ENCODE data around the gene GRID1.
A peak's percentile ranks its signal among the peaks of the same experiment; 100 is the strongest.

GRID1 gene

GRCh38 chr10:85995791-85996190 lies 370.8 kb downstream of the GRID1 start:
- DNase-seq, result no peak
- intact Hi-C loops (cut with DNase I; ENCODE audit: low total_unique reads), result no loop called here
- H3K27ac ChIP-seq, result no peak overlapping the region

DNA sequence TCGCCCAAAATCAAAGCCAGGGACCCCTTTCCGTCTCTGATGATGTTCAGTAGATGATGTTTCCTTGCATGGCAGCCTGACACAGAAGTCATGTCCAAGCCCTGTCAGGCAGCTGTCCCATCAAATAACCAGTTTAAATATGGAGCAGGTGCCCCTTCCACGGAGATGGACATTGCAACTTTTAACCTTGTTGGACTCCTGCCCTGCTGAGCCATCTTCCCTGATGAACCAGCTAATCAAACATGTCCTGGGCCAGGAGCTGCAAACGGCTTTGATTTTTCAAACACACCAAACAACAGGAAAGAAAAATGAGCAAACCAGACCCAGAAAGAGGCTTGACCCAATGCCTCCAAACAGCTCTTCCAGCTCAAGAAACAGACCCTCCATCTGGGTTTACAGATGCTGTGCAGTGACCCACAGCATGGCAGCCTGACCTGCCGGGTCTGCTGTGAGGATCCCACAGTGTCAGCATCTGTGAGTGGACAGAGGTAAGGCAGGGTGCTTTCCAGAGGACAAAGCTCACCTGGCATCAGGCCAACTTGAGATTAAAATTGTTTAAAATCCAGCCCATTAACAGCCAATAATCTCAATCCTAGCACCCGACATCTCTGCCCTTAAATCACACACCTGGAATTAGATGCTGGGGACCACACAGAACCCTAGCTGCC lies 372.6 kb downstream of the GRID1 start:
- DNase-seq, result no peak
- TF ChIP-seq, protein P1, sequence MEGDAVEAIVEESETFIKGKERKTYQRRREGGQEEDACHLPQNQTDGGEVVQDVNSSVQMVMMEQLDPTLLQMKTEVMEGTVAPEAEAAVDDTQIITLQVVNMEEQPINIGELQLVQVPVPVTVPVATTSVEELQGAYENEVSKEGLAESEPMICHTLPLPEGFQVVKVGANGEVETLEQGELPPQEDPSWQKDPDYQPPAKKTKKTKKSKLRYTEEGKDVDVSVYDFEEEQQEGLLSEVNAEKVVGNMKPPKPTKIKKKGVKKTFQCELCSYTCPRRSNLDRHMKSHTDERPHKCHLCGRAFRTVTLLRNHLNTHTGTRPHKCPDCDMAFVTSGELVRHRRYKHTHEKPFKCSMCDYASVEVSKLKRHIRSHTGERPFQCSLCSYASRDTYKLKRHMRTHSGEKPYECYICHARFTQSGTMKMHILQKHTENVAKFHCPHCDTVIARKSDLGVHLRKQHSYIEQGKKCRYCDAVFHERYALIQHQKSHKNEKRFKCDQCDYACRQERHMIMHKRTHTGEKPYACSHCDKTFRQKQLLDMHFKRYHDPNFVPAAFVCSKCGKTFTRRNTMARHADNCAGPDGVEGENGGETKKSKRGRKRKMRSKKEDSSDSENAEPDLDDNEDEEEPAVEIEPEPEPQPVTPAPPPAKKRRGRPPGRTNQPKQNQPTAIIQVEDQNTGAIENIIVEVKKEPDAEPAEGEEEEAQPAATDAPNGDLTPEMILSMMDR (IDR thresholded peaks at IDR 0.05), result no peak
- no peak overlapping the region for H3K4me3 ChIP-seq
- no peaks in the 10 kb centered on the region for H3K27me3 ChIP-seq
- no peaks in the 10 kb centered on the region for H3K4me1 ChIP-seq
- H3K27ac ChIP-seq, result no peak overlapping the region
- intact Hi-C loops (cut with DNase I; ENCODE audit: low total_unique reads), result no loop called here
- H3K9me3 ChIP-seq, result peaks cover 0 to 3% (median 0%) of the 10 kb centered on the region in 3 donors
- no peaks in the 10 kb centered on the region for H3K36me3 ChIP-seq

More at GRCh38 chr10:85995791-85996190, 370.8 kb downstream of the GRID1 start:
- no peak overlapping the region for H3K4me3 ChIP-seq
- H3K36me3 ChIP-seq, result no peaks in the 10 kb centered on the region
- TF ChIP-seq, protein P1 (IDR thresholded peaks at IDR 0.05), result peak in 1 of 2 experiments; percentile 6
- H3K27me3 ChIP-seq, result no peaks in the 10 kb centered on the region
- H3K4me1 ChIP-seq, result no peaks in the 10 kb centered on the region
- peaks cover 0 to 3% (median 0%) of the 10 kb centered on the region in 3 donors for H3K9me3 ChIP-seq

DNA sequence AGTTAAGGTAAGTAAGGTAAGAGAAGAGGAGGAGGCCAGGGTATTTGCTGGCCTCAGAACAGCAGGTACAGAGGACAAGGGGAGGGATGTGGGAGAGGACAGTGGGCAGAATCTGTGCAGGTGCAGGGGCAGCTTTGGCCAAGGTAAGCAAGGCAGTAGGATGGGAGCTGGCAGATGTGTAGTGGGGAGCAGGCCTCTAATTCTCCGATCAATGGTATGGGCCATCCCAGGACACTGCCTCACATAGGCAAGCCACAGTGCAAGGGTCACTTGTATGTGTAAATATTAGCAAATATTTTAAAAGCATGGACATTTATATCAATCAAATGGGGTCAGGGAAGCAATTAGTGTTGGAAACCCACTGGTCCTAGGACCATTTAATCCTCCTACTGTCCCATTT lies 373.5 kb downstream of the GRID1 start:
- intact Hi-C loops (cut with DNase I; ENCODE audit: low total_unique reads), result no loop called here
- H3K27ac ChIP-seq, result no peak overlapping the region
- TF ChIP-seq, protein P1 (IDR thresholded peaks at IDR 0.05), result no peak
- H3K36me3 ChIP-seq, result no peaks in the 10 kb centered on the region
- no peak for DNase-seq
- no peaks in the 10 kb centered on the region for H3K4me1 ChIP-seq
- peaks cover 0 to 3% (median 0%) of the 10 kb centered on the region in 3 donors for H3K9me3 ChIP-seq
- H3K27me3 ChIP-seq, result no peaks in the 10 kb centered on the region
- H3K4me3 ChIP-seq, result no peak overlapping the region

DNA sequence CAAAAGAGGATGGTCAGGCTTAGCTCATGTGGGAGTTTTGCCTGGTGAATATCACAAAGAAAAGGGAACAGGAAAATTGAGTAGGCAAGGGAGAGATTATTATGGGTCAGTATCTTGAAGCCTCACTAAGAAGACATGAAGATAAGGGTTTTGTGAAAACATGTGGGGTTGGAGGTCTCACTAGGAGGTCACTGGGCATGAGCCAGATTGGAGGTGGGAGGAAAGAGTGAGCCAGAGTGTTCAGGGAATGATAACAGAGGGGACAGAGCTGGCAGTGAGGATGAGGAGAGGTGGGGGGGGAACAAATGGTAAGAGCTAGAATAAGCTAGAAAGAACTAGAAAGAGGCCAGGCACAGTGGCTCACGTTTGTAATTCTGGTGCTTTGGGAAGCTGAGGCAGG lies 374.3 kb downstream of the GRID1 start:
- no peaks in the 10 kb centered on the region for H3K36me3 ChIP-seq
- intact Hi-C loops (cut with DNase I; ENCODE audit: low total_unique reads), result no loop called here
- no peaks in the 10 kb centered on the region for H3K4me1 ChIP-seq
- H3K27ac ChIP-seq, result no peak overlapping the region
- DNase-seq, result no peak
- no peaks in the 10 kb centered on the region for H3K27me3 ChIP-seq
- TF ChIP-seq, protein P1 (IDR thresholded peaks at IDR 0.05), result no peak
- H3K4me3 ChIP-seq, result no peak overlapping the region
- peaks cover 0 to 3% (median 0%) of the 10 kb centered on the region in 3 donors for H3K9me3 ChIP-seq

- no peak overlapping the region for H3K27ac ChIP-seq
- H3K4me1 ChIP-seq, result no peaks in the 10 kb centered on the region
- no peaks in the 10 kb centered on the region for H3K9me3 ChIP-seq
- H3K27me3 ChIP-seq, result no peaks in the 10 kb centered on the region
- intact Hi-C loops (cut with DNase I; ENCODE audit: low total_unique reads), result no loop called here
- H3K36me3 ChIP-seq, result no peaks in the 10 kb centered on the region
- no peak for DNase-seq
- no peak overlapping the region for H3K4me3 ChIP-seq
- TF ChIP-seq, protein P1 (IDR thresholded peaks at IDR 0.05), result no peak
Measured at GRCh38 chr10:85986777-85987176, 379.8 kb downstream of the GRID1 start.
